Measurements from ENCODE around the gene PIGZ. TPM values are rescaled to one million over a fixed set of nuclear protein-coding genes. Genes with fewer than 3 reads are reported as not detected.

The PIGZ gene
- total RNA-seq, 1 donor from 2014 or later: 1.8 TPM

DNA sequence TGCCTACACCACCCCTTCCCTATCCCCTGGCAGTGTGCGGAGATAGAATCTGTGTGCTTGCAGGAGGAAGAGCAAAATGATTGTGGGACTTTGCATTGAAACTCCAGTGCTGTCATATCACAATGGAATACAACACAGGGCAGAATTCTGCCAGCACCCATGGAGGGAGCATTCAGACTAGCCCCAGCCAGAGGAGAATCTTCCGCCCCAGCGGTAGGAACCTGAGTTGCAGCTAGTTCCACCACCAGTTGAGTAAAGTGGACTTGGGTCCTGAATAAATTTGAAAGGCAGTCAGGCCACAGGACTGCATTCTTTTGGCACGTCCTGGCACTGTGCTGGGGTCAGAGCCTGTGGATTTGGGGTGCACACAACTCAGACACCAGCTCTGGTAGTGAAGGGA lies 53.8 kb downstream of the PIGZ start:
- Mint-ChIP-seq H3K27me3 (no peaks in the 10 kb centered on the region), H3K27ac (no peak overlapping the region), H3K4me3 (no peak overlapping the region), H3K9me3 (peaks cover 8% of the 10 kb centered on the region), H3K36me3 (ENCODE audit: low read depth) (peaks cover 50% of the 10 kb centered on the region), H3K4me1 (peaks cover 2% of the 10 kb centered on the region)
- no peak for ATAC-seq (ENCODE audit: low read depth)
- ChIA-PET CTCF (no interaction called here), POLR2A (no interaction called here)
- TF ChIP-seq, protein P1, sequence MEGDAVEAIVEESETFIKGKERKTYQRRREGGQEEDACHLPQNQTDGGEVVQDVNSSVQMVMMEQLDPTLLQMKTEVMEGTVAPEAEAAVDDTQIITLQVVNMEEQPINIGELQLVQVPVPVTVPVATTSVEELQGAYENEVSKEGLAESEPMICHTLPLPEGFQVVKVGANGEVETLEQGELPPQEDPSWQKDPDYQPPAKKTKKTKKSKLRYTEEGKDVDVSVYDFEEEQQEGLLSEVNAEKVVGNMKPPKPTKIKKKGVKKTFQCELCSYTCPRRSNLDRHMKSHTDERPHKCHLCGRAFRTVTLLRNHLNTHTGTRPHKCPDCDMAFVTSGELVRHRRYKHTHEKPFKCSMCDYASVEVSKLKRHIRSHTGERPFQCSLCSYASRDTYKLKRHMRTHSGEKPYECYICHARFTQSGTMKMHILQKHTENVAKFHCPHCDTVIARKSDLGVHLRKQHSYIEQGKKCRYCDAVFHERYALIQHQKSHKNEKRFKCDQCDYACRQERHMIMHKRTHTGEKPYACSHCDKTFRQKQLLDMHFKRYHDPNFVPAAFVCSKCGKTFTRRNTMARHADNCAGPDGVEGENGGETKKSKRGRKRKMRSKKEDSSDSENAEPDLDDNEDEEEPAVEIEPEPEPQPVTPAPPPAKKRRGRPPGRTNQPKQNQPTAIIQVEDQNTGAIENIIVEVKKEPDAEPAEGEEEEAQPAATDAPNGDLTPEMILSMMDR (IDR thresholded peaks at IDR 0.05): no peak
- no peak for DNase-seq
- intact Hi-C loops (cut with micrococcal nuclease): no loop called here

GRCh38 chr3:196903740-196904139 lies 64.9 kb downstream of the PIGZ start:
- TF ChIP-seq, protein P1 (IDR thresholded peaks at IDR 0.05): no peak
- H3K27ac Mint-ChIP-seq: no peak overlapping the region
- ChIA-PET CTCF (no interaction called here), POLR2A (no interaction called here)
- no peak for DNase-seq
- no peaks in the 10 kb centered on the region for H3K27me3 Mint-ChIP-seq
- H3K4me3 Mint-ChIP-seq: no peak overlapping the region
- no peak for ATAC-seq (ENCODE audit: low read depth)
- H3K4me1 Mint-ChIP-seq: no peaks in the 10 kb centered on the region
- peaks cover 75% of the 10 kb centered on the region for H3K36me3 Mint-ChIP-seq (ENCODE audit: low read depth)
- no peaks in the 10 kb centered on the region for H3K9me3 Mint-ChIP-seq
- intact Hi-C loops (cut with micrococcal nuclease): no loop called here

GRCh38 chr3:196902296-196902695 lies 66.3 kb downstream of the PIGZ start:
- H3K27ac Mint-ChIP-seq: no peak overlapping the region
- no peaks in the 10 kb centered on the region for H3K9me3 Mint-ChIP-seq
- no peak for ATAC-seq (ENCODE audit: low read depth)
- H3K27me3 Mint-ChIP-seq: no peaks in the 10 kb centered on the region
- intact Hi-C loops (cut with micrococcal nuclease): no loop called here
- no peak for DNase-seq
- H3K36me3 Mint-ChIP-seq (ENCODE audit: low read depth): peaks cover 67% of the 10 kb centered on the region
- CTCF ChIA-PET: no interaction called here
- POLR2A ChIA-PET: interaction anchor here (0.8 kb wide), 1 partner anchor 40 kb away, joined by 4 read pairs; the partner anchor contains the start of gene NCBP2
- H3K4me1 Mint-ChIP-seq: no peaks in the 10 kb centered on the region
- TF ChIP-seq, protein P1 (IDR thresholded peaks at IDR 0.05): no peak
- H3K4me3 Mint-ChIP-seq: no peak overlapping the region

- ChIA-PET POLR2A (no interaction called here), CTCF (no interaction called here)
- TF ChIP-seq, protein P1 (IDR thresholded peaks at IDR 0.05): no peak
- H3K36me3 Mint-ChIP-seq (ENCODE audit: low read depth): peaks cover 62% of the 10 kb centered on the region
- H3K9me3 Mint-ChIP-seq: no peaks in the 10 kb centered on the region
- ATAC-seq (ENCODE audit: low read depth): no peak
- intact Hi-C loops (cut with micrococcal nuclease): no loop called here
- H3K27me3 Mint-ChIP-seq: no peaks in the 10 kb centered on the region
- DNase-seq: no peak
- H3K4me3 Mint-ChIP-seq: no peak overlapping the region
- no peaks in the 10 kb centered on the region for H3K4me1 Mint-ChIP-seq
- H3K27ac Mint-ChIP-seq: no peak overlapping the region
Observed at GRCh38 chr3:196901768-196902167, 66.9 kb downstream of the PIGZ start.

Other genes starting within 250 kb of the PIGZ start
- gene PAK2, start 229.0 kb downstream of the PIGZ start, total RNA-seq: 73.7 and 87.1 TPM in 2 replicates
- 35.8 and 45.2 TPM in 2 replicates for gene SENP5, start 100.9 kb downstream of the PIGZ start, total RNA-seq
- 77.8 and 85.1 TPM in 2 replicates for gene NCBP2, start 26.3 kb downstream of the PIGZ start, total RNA-seq
- 50.0 and 61.5 TPM in 2 replicates for gene MELTF, start 61.0 kb upstream of the PIGZ start, total RNA-seq